KOPT-K1 (cell line): ENCODE results near the gene APBB2.

Source experiments
- H3K27ac ChIP-seq: fragments of 200-600 bp; sonication (generic); 2 replicates; pipeline ENCODE4 v1.5.1; 2016; ENCODE audit warnings: antibody characterized with exemption, mild to moderate bottlenecking, low read depth, low read length; ENCODE audit not compliant: poor library complexity, severe bottlenecking
- H3K36me3 ChIP-seq: fragments of 200-600 bp; sonication (generic); 2 replicates; pipeline ENCODE4 v1.5.1; 2017; ENCODE audit warnings: antibody characterized with exemption, mild to moderate bottlenecking, low read length, moderate library complexity; ENCODE audit not compliant: insufficient read depth
- H3K9me3 ChIP-seq: fragments of 200-600 bp; sonication (generic); 2 replicates; pipeline ENCODE4 v1.5.1; 2017; ENCODE audit warnings: antibody characterized with exemption, low read length, mild to moderate bottlenecking; ENCODE audit not compliant: insufficient read depth, poor library complexity, severe bottlenecking

Gene APBB2

DNA sequence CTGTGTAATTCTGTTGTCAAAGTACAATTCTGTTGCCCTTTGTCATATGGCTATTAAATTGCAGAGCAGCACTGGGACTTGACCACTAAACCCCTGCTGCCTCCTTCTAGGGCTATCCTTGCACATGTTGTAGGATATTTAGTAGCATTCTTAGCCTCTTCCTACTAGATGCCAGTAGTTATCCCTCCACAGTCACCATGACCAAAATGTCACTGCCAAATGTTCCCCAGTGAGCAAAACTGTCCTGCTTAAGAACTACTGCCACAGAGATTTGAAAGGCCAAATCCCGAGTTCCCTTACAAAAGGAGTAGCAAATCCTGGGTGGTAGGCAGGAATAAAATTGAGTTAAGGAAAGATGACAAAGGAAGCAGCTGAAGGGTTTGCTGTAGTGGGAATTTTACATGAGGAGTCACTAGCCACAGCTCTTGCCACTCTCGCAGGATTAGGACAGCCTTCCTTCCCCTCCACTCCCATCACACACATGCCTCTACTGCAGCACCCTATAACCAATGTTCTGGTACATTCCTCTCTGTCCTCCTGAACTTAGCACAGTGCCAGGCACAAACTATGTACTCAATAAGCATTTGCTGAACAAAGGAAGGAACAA lies 8.4 kb downstream of the APBB2 start:
- H3K36me3 ChIP-seq, result no peaks in the 10 kb centered on the region
- no peaks in the 10 kb centered on the region for H3K9me3 ChIP-seq
- H3K27ac ChIP-seq, result no peak overlapping the region

DNA sequence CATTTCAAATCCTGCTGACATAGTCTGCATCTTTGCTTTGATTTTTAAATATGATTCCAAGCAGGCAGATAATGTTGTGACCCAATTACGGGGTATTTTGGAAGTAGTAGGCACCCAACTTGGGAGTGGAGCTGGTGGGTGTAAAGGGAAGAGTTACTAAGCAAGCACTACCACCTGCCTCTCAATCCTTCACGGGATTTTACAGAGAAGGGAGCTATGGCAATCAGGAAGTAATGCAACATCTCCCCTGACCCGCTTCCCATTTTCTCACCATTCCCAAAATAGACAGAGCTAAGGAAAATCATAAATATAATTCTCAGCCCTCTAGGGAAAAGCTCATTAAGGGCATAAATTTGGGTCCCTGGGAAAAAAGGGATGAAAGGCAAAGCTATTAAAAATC lies 9.2 kb downstream of the APBB2 start:
- H3K36me3 ChIP-seq, result no peaks in the 10 kb centered on the region
- no peak overlapping the region for H3K27ac ChIP-seq
- H3K9me3 ChIP-seq, result no peaks in the 10 kb centered on the region

DNA sequence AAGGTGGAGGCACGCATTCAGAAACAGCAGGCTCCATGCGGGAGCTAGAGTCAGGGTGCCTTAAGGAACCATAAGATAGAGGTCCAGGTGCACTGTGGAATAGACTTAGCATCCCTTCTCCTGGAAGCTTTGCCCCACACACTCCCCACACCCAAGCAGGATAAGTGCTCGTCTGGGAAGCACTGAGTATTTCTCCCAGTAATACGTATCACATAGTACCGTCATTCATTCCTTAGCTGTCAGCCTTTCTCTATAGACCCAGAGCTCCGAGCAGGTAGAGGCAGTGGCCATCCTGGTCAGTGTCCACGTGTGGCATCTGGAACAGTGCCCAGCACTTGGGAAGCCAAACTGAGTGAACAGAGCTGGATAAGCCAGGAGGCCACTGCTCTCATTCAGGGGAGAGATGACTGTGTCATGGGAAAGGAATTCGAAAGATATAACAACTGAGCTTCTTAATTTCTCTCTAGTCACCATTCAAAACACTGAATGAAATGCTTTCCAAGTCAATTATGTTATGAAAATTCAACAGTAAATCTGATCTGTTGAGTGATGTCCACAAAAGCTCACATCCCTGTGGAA lies 9.9 kb downstream of the APBB2 start:
- Histone ChIP-seq H3K27ac (no peak overlapping the region), H3K36me3 (no peaks in the 10 kb centered on the region)

DNA sequence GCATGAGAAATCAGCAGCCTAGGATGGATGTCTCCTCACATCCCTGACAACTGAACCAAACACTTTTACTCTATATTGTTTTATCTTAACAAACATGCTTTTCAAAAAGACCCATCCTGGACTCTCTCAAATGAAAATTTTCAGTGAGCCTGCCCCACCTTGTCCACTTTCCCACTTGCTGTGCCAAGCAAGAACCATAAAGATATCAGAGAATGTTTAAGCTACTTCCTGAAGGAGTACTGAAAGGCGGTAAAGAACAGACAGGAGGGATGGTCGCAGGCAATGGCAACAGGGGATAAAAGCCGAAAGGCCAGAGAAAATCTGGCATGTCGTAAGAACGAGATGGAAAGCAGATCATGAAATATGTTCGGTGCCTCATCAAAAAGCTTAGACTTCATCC lies 10.5 kb downstream of the APBB2 start:
- no peaks in the 10 kb centered on the region for H3K36me3 ChIP-seq
- H3K9me3 ChIP-seq, result no peaks in the 10 kb centered on the region
- no peak overlapping the region for H3K27ac ChIP-seq

More for the DNA sequence above, 9.9 kb downstream of the APBB2 start:
- H3K9me3 ChIP-seq, result no peaks in the 10 kb centered on the region

DNA sequence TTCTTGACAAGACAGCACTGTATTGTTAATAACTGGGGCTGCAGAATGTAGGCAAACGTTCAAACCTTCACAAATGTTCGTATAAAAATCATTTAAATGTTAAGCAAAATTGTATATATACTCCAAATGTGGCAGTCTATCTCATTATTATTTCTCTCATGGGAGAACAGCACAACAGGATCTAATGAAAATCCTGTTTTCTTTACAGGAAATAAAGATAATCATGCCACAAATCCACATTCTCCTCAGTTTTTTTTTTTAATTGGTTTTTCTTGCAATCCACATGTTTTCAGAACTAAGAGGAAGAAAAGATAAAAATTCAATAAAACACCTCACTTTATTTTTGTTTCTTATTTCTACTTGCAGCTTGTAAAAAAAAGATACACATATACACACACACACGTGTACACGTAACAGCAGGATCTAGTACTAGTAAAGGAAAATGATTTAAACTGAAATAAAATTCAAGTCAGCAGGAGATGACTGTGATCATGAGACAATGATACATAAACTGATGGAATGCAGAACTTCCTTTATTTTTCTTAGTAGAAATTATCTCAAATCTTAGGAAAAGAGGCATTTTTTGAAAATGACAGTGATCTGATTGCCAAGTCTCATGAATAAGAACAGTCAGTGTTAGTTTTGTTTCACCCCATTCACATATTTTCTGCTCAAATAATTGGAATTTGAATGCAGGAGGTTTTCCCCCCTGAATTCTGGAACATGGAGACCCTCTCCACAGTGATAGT lies 11.3 kb downstream of the APBB2 start:
- Histone ChIP-seq H3K9me3 (no peaks in the 10 kb centered on the region), H3K36me3 (no peaks in the 10 kb centered on the region), H3K27ac (no peak overlapping the region)

DNA sequence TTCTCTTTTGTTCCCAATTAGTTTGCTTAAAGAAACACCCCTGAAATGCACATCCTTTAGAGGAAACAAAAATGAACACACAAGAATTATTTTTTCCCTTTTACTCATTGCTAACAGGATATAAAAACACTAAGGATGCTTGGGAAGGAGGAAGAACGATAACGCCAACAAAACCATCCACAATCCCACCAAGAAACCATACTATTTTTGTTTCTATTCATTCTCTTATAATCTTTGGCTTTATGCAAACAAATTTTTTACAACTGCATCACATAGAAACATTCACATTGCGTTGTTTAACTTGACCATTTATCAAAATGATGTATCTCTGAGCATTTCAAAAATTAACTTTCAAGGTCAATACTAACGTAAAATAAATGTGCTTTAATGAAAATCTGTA lies 12.0 kb downstream of the APBB2 start:
- no peaks in the 10 kb centered on the region for H3K9me3 ChIP-seq
- no peaks in the 10 kb centered on the region for H3K36me3 ChIP-seq
- no peak overlapping the region for H3K27ac ChIP-seq

DNA sequence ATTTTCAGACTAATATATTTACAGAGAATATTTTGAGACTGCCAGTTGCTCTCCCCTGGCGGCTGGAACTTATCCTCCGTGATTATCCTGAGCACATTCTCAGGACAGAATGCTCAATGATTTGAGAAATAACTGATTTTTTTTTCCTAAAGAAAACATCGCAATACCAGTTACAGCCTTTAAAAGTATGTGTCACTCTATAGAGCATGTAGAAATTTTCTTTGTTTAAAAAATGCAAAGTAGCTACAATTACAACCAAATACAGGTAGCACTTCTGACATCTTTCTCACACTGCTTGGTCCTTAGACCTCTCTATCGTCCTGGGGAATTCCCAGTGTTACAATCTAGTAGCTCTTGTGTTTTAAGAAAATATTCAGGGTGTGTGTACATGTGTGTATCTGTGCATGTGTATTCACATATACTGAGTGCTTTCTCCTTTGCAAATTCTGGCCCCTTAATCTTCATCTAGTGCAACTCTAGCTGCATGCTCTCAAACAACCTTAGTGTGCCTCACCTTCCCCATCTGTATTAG lies 13.8 kb downstream of the APBB2 start:
- H3K27ac ChIP-seq, result no peak overlapping the region
- no peaks in the 10 kb centered on the region for H3K36me3 ChIP-seq
- H3K9me3 ChIP-seq, result no peaks in the 10 kb centered on the region

DNA sequence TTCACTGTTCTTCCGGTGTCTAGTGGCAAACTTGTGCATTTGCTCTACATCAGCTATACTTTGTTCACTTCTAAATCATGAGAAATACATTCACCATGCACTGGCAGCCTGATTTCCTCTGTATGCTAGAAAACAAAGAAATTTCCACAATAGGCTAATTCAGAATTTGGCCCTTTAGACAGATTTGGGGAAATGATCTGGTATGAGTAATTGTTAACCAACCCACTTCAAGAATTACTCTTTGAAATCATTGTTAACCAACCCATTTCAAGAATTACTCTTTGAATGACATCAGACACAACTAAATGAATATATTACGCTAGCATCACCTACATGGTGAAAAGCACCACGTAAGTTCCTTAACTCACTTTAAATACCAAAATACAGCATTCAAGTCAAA lies 14.6 kb downstream of the APBB2 start:
- no peak overlapping the region for H3K27ac ChIP-seq
- no peaks in the 10 kb centered on the region for H3K9me3 ChIP-seq
- no peaks in the 10 kb centered on the region for H3K36me3 ChIP-seq

DNA sequence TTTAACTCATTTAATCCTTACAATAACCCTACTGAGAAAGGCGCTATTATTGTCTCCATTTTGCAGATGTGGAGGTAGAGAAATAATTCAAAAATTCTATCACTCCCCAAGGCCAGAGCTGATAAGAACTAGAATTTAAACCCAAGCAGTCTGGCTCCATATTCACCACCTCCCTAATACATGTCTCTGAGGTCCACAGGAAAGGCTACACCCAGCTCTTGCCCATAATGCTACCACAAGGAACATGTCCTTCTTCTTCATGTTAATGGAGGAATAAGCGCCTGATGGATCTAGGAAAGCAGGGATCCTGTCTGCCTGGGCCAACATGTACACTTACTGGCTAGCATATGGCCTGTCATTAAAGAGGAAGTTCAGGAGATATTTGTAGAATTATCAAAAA lies 16.3 kb downstream of the APBB2 start:
- Histone ChIP-seq H3K9me3 (no peaks in the 10 kb centered on the region), H3K27ac (no peak overlapping the region), H3K36me3 (no peaks in the 10 kb centered on the region)

DNA sequence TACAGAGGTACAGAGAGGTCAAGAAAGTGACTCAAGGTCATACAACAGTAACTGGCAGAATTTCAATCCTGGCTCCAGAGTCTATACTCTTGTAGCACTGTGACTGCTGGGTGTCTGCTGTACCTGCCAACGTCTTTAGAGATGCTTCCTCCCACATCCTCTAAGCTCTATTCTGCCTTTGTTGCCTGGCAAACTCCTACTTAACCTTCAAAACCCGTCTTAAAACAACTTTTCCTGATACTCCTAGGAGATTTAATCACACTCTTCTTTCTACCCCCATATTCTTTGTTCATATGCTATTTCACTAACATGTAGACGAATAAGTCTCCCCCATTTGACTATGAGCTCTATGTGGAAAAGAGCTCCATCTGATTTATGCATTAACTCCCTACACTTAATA lies 16.8 kb downstream of the APBB2 start:
- H3K9me3 ChIP-seq, result no peaks in the 10 kb centered on the region
- no peak overlapping the region for H3K27ac ChIP-seq
- H3K36me3 ChIP-seq, result no peaks in the 10 kb centered on the region

DNA sequence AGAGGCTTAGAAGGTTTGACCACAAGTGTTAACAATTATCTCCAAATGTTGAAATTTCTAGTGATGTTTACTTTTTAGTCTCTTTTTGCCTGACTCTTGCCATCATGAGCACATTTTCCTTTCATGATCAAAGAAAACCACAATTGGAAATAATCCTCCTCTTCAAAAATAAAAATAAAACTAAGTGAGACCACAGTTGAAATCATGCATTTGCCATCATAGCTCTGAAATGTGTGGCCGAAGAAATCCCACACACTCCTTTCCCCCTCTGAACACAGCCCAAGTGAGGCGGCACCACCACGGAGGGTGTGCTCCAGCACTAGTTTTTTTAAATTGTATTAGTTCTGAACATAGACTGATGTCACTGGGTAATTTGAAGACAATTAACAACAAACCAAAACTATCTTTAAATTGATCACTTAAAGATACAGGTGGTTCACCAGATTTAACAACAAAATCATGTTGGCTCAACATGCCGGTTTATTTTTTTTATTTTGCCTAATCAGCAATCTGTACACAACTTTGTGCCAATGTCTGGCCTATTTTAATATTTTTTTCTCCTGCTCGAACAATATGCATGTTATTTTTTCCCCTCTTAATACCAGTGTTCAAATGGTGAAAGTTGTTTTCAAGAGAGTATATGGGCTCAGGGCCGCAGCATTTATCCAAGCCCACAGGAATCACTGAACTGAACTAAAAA lies 17.6 kb downstream of the APBB2 start:
- H3K36me3 ChIP-seq, result no peaks in the 10 kb centered on the region
- H3K9me3 ChIP-seq, result no peaks in the 10 kb centered on the region
- no peak overlapping the region for H3K27ac ChIP-seq

DNA sequence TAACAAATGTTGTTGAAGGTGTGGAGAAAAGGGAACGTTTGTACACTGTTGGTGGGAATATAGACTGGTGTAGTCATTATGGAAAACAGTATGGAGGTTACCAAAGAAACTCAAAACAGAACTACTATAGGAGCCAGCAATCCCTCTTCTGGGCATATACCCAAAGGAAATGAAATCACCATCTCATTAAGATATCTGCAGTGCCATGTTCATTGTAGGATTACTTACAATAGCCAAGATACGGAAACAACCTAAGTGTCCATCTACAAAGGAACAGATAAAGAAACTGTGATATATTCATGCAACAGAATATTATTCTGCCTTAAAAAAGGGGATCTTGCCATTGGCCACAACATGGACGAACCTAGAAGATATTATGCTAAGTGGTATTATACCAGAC lies 22.2 kb downstream of the APBB2 start:
- Histone ChIP-seq H3K36me3 (no peaks in the 10 kb centered on the region), H3K9me3 (no peaks in the 10 kb centered on the region), H3K27ac (no peak overlapping the region)

DNA sequence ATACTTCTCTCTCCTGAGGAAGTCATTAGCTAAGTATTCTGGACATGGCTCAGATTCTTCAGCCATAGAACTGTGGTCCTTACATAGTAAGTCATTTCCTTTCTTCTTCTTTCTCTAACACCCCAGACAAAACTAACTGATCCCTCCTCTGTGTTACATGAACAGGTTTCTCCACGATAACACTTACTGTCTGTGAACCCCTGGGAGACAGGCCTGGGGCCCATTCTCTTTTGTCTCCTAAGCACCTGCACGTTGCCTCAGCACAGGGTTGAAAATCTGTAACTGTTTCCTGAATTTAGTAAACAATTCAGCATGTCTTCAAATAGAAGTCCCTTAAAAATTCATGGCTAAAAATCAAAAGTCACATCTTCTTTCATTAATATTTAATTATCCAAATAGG lies 24.7 kb downstream of the APBB2 start:
- Histone ChIP-seq H3K36me3 (no peaks in the 10 kb centered on the region), H3K9me3 (no peaks in the 10 kb centered on the region), H3K27ac (no peak overlapping the region)

DNA sequence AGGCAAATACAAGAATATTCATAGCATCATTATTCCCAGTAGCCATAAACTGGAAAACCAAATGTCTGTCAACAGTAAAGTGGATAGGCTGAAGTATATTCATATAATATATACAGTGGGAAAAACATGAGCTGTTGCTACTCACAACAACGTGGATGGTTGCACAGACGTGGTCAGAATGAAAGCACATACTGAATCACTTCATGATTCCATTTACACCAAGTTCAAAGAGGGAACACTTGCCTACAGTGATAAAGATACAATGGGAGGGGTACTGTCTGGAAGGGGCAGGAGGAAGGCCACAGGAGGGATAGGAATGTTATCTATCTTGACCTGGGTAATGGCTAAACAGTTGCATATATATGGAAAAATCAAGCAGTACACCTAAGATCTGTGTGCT lies 25.3 kb downstream of the APBB2 start:
- Histone ChIP-seq H3K9me3 (no peaks in the 10 kb centered on the region), H3K27ac (no peak overlapping the region), H3K36me3 (no peaks in the 10 kb centered on the region)
